GM12892 (cell line): ENCODE results near the gene ZNF69.
"Not testable (repeated sequence)": the region's sequence is repeated elsewhere in the genome, so short reads cannot be mapped to it uniquely, and the experiment has no call there.

Experiments
- POLR2A ChIP-seq: IDR thresholded peaks from 2 replicates; pipeline ENCODE4 v1.6.1; 2011; ENCODE audit warnings: low read depth, low read length, control low read depth
- POLR2AphosphoS5 ChIP-seq: IDR thresholded peaks from 2 replicates; pipeline ENCODE4 v1.6.1; 2011; ENCODE audit warnings: low read depth, low read length, control low read depth
- TAF1 ChIP-seq: IDR thresholded peaks from 2 replicates; pipeline ENCODE4 v1.6.1; 2011; ENCODE audit warnings: low read depth, mild to moderate bottlenecking, control low read depth, low read length, borderline replicate concordance

- not testable (repeated sequence) for TF ChIP-seq POLR2A, POLR2AphosphoS5, TAF1
Measured at GRCh38 chr19:11889901-11890300, 2.3 kb downstream of the ZNF69 start.
